Testis (tissue), 2 donors: ENCODE measurements around the gene C10orf67.

Experiments
- POLR2A ChIP-seq: fragments of 450-650 bp; IDR thresholded peaks from one replicate; pipeline ENCODE4 v1.6.1; 2017; ENCODE audit warnings: antibody characterized with exemption, mild to moderate bottlenecking, moderate library complexity
- TF ChIP-seq, protein P1 (sequence below), 3 experiments: fragments of 450-650 bp in 2 of 3; fragments of 200-600 bp in 1 of 3; sonication (generic) in 1 of 3; IDR thresholded peaks; one replicate each; pipeline ENCODE4 v1.5.1; 2016 to 2019; ENCODE audit warnings: antibody characterized with exemption in 3 of 3, mild to moderate bottlenecking in 2 of 3, moderate library complexity in 1 of 3

DNA sequence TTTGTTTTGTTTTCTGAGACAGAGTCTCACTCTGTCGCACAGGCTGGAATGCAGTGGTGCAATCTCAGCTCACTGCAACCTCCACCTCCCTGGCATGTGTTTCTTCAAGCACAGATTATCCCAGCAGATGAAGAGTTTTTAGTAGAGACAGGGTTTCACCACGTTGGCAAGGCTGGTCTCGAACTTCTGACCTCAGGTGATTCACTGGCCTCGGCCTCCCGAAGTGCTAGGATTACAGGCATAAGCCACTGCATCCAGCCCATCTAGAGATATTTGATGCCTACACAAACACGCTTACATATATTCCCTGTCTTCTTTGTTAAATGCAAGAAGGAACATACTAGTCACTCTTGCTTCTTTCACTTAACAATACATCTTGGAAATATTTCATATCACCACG, 158.4 kb downstream of the C10orf67 start:
- TF ChIP-seq, protein P1, sequence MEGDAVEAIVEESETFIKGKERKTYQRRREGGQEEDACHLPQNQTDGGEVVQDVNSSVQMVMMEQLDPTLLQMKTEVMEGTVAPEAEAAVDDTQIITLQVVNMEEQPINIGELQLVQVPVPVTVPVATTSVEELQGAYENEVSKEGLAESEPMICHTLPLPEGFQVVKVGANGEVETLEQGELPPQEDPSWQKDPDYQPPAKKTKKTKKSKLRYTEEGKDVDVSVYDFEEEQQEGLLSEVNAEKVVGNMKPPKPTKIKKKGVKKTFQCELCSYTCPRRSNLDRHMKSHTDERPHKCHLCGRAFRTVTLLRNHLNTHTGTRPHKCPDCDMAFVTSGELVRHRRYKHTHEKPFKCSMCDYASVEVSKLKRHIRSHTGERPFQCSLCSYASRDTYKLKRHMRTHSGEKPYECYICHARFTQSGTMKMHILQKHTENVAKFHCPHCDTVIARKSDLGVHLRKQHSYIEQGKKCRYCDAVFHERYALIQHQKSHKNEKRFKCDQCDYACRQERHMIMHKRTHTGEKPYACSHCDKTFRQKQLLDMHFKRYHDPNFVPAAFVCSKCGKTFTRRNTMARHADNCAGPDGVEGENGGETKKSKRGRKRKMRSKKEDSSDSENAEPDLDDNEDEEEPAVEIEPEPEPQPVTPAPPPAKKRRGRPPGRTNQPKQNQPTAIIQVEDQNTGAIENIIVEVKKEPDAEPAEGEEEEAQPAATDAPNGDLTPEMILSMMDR (IDR thresholded peaks at IDR 0.05): no peak
- no peak for TF ChIP-seq POLR2A
